Testis (tissue), 5 donors: Measurements from ENCODE around the gene PDPK1. TPM values are rescaled to one million over a fixed set of nuclear protein-coding genes. Genes with fewer than 3 reads are reported as not detected.

Source experiments
- DNase-seq: peaks from one replicate; pipeline ENCODE4 v3.0.0-alpha.2; 2019
- H3K27ac ChIP-seq, 2 donors: fragments of 200-600 bp; sonication (generic); one replicate each; pipeline ENCODE4 v1.5.1; 2019
- H3K27me3 ChIP-seq: fragments of 200-600 bp; sonication (generic); one replicate; pipeline ENCODE4 v1.5.1; 2019
- H3K36me3 ChIP-seq: fragments of 200-600 bp; sonication (generic); one replicate; pipeline ENCODE4 v1.5.1; 2017; ENCODE audit warnings: low read depth; ENCODE audit errors: missing control alignments
- H3K4me1 ChIP-seq: fragments of 200-600 bp; sonication (generic); one replicate; pipeline ENCODE4 v1.5.1; 2019
- H3K4me3 ChIP-seq, 2 donors: fragments of 200-600 bp; sonication (generic); one replicate each; pipeline ENCODE4 v1.5.1; 2017 to 2019
- H3K9me3 ChIP-seq: fragments of 200-600 bp; sonication (generic); one replicate; pipeline ENCODE4 v1.5.1; 2017
- POLR2A ChIP-seq: fragments of 450-650 bp; IDR thresholded peaks from one replicate; pipeline ENCODE4 v1.6.1; 2017; ENCODE audit warnings: antibody characterized with exemption, mild to moderate bottlenecking, moderate library complexity
- WGBS, 2 donors: methylation state at CpG; one replicate each; pipeline ENCODE4 v1.1.5; 2018; 5-methylcytosine and 5-hydroxymethylcytosine counted together
- intact Hi-C: fragments of 100-400 bp; cut with DNase I; formaldehyde crosslinking; loops from one replicate; pipeline ENCODE4 v1.15.1; 2023; ENCODE audit warnings: low total_unique reads
- long read RNA-seq, 2 donors: transcript quantifications; one replicate each; lab custom pipeline, GENCODE V29; 2026
- polyA plus RNA-seq: library from polyadenylated mRNA; stranded (reverse); fragments of 350-450 nt; fragmentation: Illumina TruSeq; extraction: RNeasy Lipid Tissue Mini Kit (QIAGEN cat#74804); gene quantifications from one replicate; pipeline ENCODE4 v1.2.3, GENCODE V29; 2014; ENCODE audit warnings: low read depth, low replicate concordance; ENCODE audit not compliant: insufficient read depth
- total RNA-seq, 2 donors: library from RNA; depleted of rRNA; stranded (reverse); fragments of >200 nt; gene quantifications; one replicate each; pipeline ENCODE4 v1.2.3, GENCODE V29; 2016
- TF ChIP-seq, protein P1 (sequence below), 3 experiments: fragments of 450-650 bp in 2 of 3; fragments of 200-600 bp in 1 of 3; sonication (generic) in 1 of 3; IDR thresholded peaks; one replicate each; pipeline ENCODE4 v1.5.1; 2016 to 2019; ENCODE audit warnings: antibody characterized with exemption in 3 of 3, mild to moderate bottlenecking in 2 of 3, moderate library complexity in 1 of 3

PDPK1 gene
- total RNA-seq (10 to 100 TPM; 61.1 to 75.3 TPM), polyA plus RNA-seq (53.0 TPM)
- long read RNA-seq, donor 1, full-length matches to known transcripts, result 8 of 14 reads
- long read RNA-seq, donor 1, partial matches to known transcripts, result 6 of 14 reads
- long read RNA-seq, donor 1, other reads (novel, unspliced or antisense), result 0 of 14 reads
- long read RNA-seq, donor 2, full-length matches to known transcripts, result 6 of 6 reads
- long read RNA-seq, donor 2, partial matches to known transcripts, result 0 of 6 reads
- long read RNA-seq, donor 2, other reads (novel, unspliced or antisense), result 0 of 6 reads

DNA sequence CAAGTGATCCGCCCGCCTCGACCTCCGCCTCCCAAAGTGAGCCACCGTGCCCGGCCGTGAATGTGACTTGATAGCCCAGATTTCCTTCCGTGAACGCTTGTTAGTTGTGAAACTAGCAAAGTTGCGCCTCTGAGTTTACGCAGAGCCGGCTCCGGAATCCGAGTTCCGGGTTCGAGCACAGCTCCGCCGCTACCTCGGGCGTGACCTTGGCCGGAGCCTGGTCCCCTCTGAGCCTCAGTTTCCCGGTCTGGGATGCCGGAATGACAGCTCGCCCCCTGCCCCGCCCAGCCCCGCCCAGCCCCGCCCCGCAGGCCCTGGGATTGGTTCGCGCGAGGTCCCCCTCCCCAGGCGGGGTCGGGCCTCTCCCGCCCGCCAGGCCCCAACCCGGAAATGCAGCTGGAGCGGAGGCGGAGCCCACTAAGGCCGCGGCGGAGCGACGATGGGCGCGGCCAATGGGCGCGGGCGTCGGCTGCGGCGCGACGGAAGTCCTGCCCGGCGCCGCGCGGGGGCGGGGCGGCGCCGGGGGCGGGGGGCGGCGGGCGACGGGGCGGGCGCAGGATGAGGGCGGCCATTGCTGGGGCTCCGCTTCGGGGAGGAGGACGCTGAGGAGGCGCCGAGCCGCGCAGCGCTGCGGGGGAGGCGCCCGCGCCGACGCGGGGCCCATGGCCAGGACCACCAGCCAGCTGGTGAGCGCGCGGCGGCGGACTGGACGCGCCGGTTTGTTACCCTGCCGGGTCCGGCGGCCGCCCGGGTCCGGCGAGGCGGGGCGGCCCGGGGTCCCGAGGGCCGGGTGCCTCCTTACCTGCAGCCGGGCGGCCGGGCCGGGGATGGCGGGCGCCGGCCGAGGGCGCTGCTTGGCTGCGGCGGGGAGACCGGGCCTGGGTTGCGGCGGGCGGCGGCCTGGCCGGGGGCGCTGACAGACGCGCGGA, at the start of gene PDPK1:
TSS of gene PDPK1 (plus strand) at position 571 of the 929 bp plus-strand sequence. CDS start at position 663, 92 bp downstream.
- TF ChIP-seq POLR2A, result no peak
- TF ChIP-seq, protein P1, sequence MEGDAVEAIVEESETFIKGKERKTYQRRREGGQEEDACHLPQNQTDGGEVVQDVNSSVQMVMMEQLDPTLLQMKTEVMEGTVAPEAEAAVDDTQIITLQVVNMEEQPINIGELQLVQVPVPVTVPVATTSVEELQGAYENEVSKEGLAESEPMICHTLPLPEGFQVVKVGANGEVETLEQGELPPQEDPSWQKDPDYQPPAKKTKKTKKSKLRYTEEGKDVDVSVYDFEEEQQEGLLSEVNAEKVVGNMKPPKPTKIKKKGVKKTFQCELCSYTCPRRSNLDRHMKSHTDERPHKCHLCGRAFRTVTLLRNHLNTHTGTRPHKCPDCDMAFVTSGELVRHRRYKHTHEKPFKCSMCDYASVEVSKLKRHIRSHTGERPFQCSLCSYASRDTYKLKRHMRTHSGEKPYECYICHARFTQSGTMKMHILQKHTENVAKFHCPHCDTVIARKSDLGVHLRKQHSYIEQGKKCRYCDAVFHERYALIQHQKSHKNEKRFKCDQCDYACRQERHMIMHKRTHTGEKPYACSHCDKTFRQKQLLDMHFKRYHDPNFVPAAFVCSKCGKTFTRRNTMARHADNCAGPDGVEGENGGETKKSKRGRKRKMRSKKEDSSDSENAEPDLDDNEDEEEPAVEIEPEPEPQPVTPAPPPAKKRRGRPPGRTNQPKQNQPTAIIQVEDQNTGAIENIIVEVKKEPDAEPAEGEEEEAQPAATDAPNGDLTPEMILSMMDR (IDR thresholded peaks at IDR 0.05), result no peak
- DNase-seq, result peak; percentile 96
- peaks cover 12% of the 10 kb centered on the region for H3K4me1 ChIP-seq
- peak within 1 kb of the TSS; percentile 55 to 82 for H3K27ac ChIP-seq
- H3K27me3 ChIP-seq, result no peaks in the 10 kb centered on the region
- no peaks in the 10 kb centered on the region for H3K36me3 ChIP-seq
- WGBS, 2 donors, result 1 to 2% methylated on average over 9 to 79 of the region's 126 CpGs
- H3K4me3 ChIP-seq, result peak within 1 kb of the TSS; percentile 67 to 85
- intact Hi-C loops, result no loop called here
- H3K9me3 ChIP-seq, result no peaks in the 10 kb centered on the region

DNA sequence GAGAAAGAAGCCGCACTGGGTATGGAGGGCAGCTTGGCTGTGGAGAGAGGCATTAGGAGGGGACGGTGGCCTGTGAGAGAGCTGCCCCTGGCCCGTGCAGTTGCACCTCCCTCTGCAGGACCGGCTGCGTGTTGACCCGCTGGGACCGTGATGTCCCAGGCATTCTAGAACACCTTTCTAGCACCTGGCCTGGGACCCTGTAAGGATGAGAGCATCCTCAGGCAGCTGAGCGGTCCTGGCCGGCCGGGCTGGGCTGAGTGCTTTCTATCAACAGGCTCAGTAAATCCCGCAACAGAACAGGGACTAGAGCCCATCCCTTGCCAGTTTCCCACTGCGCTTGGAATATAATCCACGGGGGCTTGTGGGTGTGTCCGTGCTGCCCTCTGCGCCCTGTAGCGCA, 48.2 kb upstream of the PDPK1 start:
- 93 to 94% methylated on average over 16 of the region's 16 CpGs for WGBS, 2 donors
- H3K9me3 ChIP-seq, result no peaks in the 10 kb centered on the region
- TF ChIP-seq, protein P1 (IDR thresholded peaks at IDR 0.05), result no peak
- TF ChIP-seq POLR2A, result no peak
- H3K4me3 ChIP-seq, result no peak overlapping the region
- no peaks in the 10 kb centered on the region for H3K36me3 ChIP-seq
- no peak overlapping the region for H3K27ac ChIP-seq
- no peaks in the 10 kb centered on the region for H3K27me3 ChIP-seq
- DNase-seq, result no peak
- peaks cover 4% of the 10 kb centered on the region for H3K4me1 ChIP-seq
- intact Hi-C loops, result loop anchor here (10.0 kb wide), 1 partner anchor 155 kb away; no protein-coding TSS in a partner anchor

DNA sequence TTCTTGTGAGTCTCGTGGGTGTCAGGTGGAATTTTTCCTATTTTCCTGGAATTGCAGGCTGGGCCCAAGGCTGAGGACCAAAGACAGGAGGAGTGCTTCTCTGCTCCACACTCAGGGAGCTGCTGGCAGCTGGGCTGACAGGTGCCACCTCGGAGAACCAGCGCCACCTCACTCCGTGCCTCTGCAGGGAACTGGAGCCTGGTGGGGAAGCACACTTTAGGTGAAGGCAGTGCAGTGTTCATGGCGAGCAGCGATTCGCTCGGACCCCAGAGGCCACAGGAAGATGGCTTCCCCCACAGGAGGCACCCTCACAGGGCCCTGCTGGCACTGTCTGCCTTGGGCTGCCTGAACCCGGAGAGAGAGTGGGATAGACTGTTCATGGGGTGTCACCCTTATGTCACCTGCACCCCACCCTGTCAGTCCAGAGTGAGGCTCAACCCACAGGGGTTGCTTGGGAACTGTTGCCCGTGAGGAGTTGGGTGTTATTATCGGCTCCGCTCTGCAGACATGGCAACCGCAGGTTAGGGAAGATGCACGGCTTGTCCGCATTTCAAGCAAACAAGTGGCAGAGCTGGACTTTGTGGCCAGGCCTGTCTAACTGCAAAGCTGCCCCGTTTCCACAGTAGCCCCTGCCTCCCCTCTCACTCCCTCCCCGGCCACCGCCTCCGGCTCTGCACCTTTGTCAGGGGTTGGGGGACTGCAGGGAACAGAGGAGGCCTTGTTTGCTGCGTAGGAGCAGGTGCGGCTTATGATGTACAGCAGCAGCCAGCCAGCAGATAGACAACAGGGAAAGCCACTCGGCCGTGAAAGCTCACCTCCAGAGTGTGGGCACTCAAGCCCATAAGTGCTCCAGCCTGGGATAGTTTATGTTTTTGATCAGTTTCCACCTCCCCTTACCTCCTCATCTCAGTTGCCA, 47.4 kb upstream of the PDPK1 start:
- intact Hi-C loops, result no loop called here
- DNase-seq, result no peak
- H3K4me3 ChIP-seq, result no peak overlapping the region
- no peaks in the 10 kb centered on the region for H3K36me3 ChIP-seq
- no peak overlapping the region for H3K27ac ChIP-seq
- no peaks in the 10 kb centered on the region for H3K27me3 ChIP-seq
- no peak for TF ChIP-seq POLR2A
- TF ChIP-seq, protein P1 (IDR thresholded peaks at IDR 0.05), result no peak
- 86 to 88% methylated on average over 15 to 23 of the region's 23 CpGs for WGBS, 2 donors
- no peaks in the 10 kb centered on the region for H3K9me3 ChIP-seq
- H3K4me1 ChIP-seq, result peaks cover 4% of the 10 kb centered on the region

DNA sequence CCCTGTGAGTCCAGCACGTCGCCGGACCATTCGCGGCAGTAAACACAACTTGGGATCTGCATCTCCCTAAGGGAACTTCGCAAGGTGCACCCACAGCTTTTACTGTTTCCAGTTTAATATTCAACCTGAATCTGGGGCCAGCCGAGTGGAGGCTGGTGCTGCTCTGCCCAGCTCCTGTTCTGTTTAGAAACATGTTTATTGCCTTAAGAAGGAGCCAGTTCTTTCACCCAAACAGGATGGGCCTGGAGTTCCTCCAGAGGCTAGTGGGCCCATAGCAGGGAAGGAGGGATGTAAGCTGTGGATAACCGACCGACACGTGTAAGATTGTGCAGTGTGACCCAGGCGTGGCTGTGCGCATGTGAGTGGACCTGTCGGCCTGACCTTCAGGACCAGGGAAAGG, 45.5 kb upstream of the PDPK1 start:
- H3K4me1 ChIP-seq, result peaks cover 5% of the 10 kb centered on the region
- TF ChIP-seq POLR2A, result no peak
- TF ChIP-seq, protein P1 (IDR thresholded peaks at IDR 0.05), result no peak
- H3K27ac ChIP-seq, result no peak overlapping the region
- no peak for DNase-seq
- WGBS, 2 donors, result 93 to 96% methylated on average over 13 of the region's 13 CpGs
- intact Hi-C loops, result no loop called here
- H3K27me3 ChIP-seq, result no peaks in the 10 kb centered on the region
- no peak overlapping the region for H3K4me3 ChIP-seq
- no peaks in the 10 kb centered on the region for H3K36me3 ChIP-seq
- no peaks in the 10 kb centered on the region for H3K9me3 ChIP-seq
